ENCODE measurements around the gene MYH11.
A peak's percentile ranks its signal among the peaks of the same experiment; 100 is the strongest.

MYH11 gene

GRCh38 chr16:15891508-15891907 lies 34.7 kb upstream of the MYH11 start:
- Histone ChIP-seq H3K27ac (ENCODE audit: low read depth, low read length) (no peak overlapping the region), H3K4me1 (ENCODE audit: control insufficient read depth, insufficient read depth, low read length) (peaks cover 6% of the 10 kb centered on the region), H3K36me3 (ENCODE audit: control insufficient read depth, insufficient read depth, low read length) (no peaks in the 10 kb centered on the region), H3K4me3 (ENCODE audit: low read depth, low read length) (no peak overlapping the region), H3K9ac (ENCODE audit: low read length) (no peak overlapping the region), H3K27me3 (ENCODE audit: control insufficient read depth, insufficient read depth, low read length) (no peaks in the 10 kb centered on the region), H3K9me3 (ENCODE audit: control insufficient read depth, insufficient read depth, low read depth, low read length) (no peaks in the 10 kb centered on the region)

DNA sequence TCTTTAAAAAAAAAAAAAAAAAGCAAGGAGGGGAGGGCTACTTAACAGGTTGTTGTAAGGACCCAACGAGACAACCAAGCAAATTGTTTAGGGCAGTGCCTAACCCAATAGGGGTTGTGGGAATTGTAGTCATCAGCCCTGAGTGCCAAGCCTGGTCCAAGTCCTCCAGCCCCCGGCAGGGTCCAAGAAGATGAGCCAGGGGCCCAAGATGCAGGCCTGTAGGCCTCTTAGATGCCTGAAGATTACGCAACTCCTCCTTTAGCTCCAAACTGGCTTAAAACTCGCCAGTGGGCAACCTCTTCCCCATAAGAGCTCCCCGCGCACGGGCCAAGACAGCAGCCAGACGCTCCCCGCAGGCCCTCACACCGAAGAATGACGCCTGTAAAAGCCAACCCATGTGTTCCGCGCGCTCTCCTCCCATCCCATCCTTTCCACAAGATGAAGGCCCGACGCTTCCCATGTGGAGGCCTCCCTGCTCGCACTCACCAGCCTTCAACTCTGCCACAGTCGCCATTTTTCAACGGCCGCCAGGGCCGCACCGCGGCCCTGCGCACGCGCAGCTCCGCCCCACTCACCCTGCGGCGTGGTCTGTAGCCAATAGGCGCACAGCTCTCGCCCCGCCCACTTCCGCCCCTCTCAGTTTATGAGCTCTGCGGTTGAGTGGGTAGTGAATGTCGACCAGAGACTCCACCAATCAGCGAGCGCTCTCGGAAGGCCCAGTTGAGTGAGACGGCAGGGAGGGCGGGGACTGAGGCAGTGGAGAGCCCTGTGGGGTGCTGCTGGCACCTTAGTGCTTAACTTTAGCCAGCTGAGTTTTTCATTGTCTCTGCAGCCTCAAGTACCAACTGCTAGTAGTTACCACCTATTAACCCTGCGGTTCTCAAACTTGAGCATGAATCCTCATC lies 31.5 kb upstream of the MYH11 start, which contains the start of gene CEP20:
Gene CEP20 (minus strand): TSS at position 532 of the 905 bp plus-strand sequence. CDS start 18 bp downstream, at position 514.
- peak within 1 kb of the TSS; percentile 95 for H3K27ac ChIP-seq (ENCODE audit: low read depth, low read length)
- peaks cover 7% of the 10 kb centered on the region for H3K36me3 ChIP-seq (ENCODE audit: control insufficient read depth, insufficient read depth, low read length)
- peak within 1 kb of the TSS; percentile 97 for H3K9ac ChIP-seq (ENCODE audit: low read length)
- peak within 1 kb of the TSS; percentile 99 for H3K4me3 ChIP-seq (ENCODE audit: low read depth, low read length)
- no peaks in the 10 kb centered on the region for H3K9me3 ChIP-seq (ENCODE audit: control insufficient read depth, insufficient read depth, low read depth, low read length)
- peaks cover 6% of the 10 kb centered on the region for H3K4me1 ChIP-seq (ENCODE audit: control insufficient read depth, insufficient read depth, low read length)
- H3K27me3 ChIP-seq (ENCODE audit: control insufficient read depth, insufficient read depth, low read length), result no peaks in the 10 kb centered on the region

- Histone ChIP-seq H3K9ac (ENCODE audit: low read length) (no peak overlapping the region), H3K4me3 (ENCODE audit: low read depth, low read length) (peak overlapping the region; percentile 99), H3K36me3 (ENCODE audit: control insufficient read depth, insufficient read depth, low read length) (peaks cover 17% of the 10 kb centered on the region), H3K4me1 (ENCODE audit: control insufficient read depth, insufficient read depth, low read length) (peaks cover 6% of the 10 kb centered on the region), H3K9me3 (ENCODE audit: control insufficient read depth, insufficient read depth, low read depth, low read length) (no peaks in the 10 kb centered on the region), H3K27ac (ENCODE audit: low read depth, low read length) (no peak overlapping the region), H3K27me3 (ENCODE audit: control insufficient read depth, insufficient read depth, low read length) (no peaks in the 10 kb centered on the region)
These were observed 30.5 kb upstream of the MYH11 start for GRCh38 chr16:15887283-15887682.

DNA sequence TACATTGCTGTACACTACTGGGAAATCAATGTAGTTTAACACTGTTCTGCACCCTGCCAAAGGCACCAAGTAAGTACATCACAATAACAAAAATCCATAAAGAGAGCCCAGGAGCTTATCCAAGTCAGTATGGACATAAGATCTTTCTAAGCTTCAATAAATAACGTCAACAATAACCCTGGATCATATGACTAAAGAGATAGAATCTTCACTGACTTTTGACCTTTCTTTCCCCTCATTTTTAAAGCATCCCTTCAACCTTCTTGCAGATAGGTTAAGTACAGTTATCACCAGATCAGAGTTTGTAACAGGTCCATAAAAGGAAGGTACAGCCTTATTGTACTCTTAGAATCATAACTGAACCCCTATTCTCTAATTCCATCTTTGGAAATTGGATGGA lies 29.2 kb upstream of the MYH11 start:
- Histone ChIP-seq H3K27me3 (ENCODE audit: control insufficient read depth, insufficient read depth, low read length) (no peaks in the 10 kb centered on the region), H3K36me3 (ENCODE audit: control insufficient read depth, insufficient read depth, low read length) (peaks cover 26% of the 10 kb centered on the region), H3K4me1 (ENCODE audit: control insufficient read depth, insufficient read depth, low read length) (peaks cover 6% of the 10 kb centered on the region), H3K27ac (ENCODE audit: low read depth, low read length) (no peak overlapping the region), H3K9me3 (ENCODE audit: control insufficient read depth, insufficient read depth, low read depth, low read length) (no peaks in the 10 kb centered on the region), H3K4me3 (ENCODE audit: low read depth, low read length) (no peak overlapping the region), H3K9ac (ENCODE audit: low read length) (no peak overlapping the region)

DNA sequence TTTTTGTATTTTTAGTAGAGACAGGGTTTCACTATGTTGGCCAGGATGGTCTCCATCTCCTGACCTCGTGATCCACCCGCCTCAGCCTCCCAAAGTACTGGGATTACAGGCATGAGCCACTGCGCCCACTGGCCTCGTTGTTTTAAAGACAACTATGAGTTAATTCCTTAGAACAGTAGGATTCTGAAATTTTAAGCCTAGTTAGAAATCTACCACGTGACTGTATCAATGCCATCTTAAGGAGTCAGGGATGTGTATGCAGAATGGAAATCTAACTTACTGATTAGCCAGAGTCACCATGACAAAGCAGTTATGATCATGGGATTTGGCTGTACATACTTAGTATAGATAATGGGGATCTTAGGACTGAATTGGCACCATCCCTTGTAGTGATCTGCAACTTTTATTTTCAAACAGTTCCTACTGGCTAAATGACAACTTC lies 28.8 kb upstream of the MYH11 start:
- H3K27ac ChIP-seq (ENCODE audit: low read depth, low read length), result no peak overlapping the region
- H3K9ac ChIP-seq (ENCODE audit: low read length), result no peak overlapping the region
- H3K4me1 ChIP-seq (ENCODE audit: control insufficient read depth, insufficient read depth, low read length), result peaks cover 8% of the 10 kb centered on the region
- no peak overlapping the region for H3K4me3 ChIP-seq (ENCODE audit: low read depth, low read length)
- H3K27me3 ChIP-seq (ENCODE audit: control insufficient read depth, insufficient read depth, low read length), result no peaks in the 10 kb centered on the region
- H3K36me3 ChIP-seq (ENCODE audit: control insufficient read depth, insufficient read depth, low read length), result peaks cover 29% of the 10 kb centered on the region
- no peaks in the 10 kb centered on the region for H3K9me3 ChIP-seq (ENCODE audit: control insufficient read depth, insufficient read depth, low read depth, low read length)

- Histone ChIP-seq H3K4me1 (ENCODE audit: control insufficient read depth, insufficient read depth, low read length) (peaks cover 3% of the 10 kb centered on the region; the same call in 1 of the 2 replicates), H3K4me3 (ENCODE audit: low read depth, low read length) (no peak overlapping the region), H3K9ac (ENCODE audit: low read length) (no peak overlapping the region), H3K9me3 (ENCODE audit: control insufficient read depth, insufficient read depth, low read depth, low read length) (no peaks in the 10 kb centered on the region), H3K36me3 (ENCODE audit: control insufficient read depth, insufficient read depth, low read length) (peaks cover 52% of the 10 kb centered on the region), H3K27me3 (ENCODE audit: control insufficient read depth, insufficient read depth, low read length) (no peaks in the 10 kb centered on the region), H3K27ac (ENCODE audit: low read depth, low read length) (no peak overlapping the region)
These were observed 25.7 kb upstream of the MYH11 start for GRCh38 chr16:15882563-15882962.

GRCh38 chr16:15881794-15882379 lies 25.1 kb upstream of the MYH11 start:
- peaks cover 56% of the 10 kb centered on the region for H3K36me3 ChIP-seq (ENCODE audit: control insufficient read depth, insufficient read depth, low read length)
- H3K4me1 ChIP-seq (ENCODE audit: control insufficient read depth, insufficient read depth, low read length), result peaks cover 3% of the 10 kb centered on the region; the same call in 1 of the 2 replicates
- no peak overlapping the region for H3K27ac ChIP-seq (ENCODE audit: low read depth, low read length)
- H3K9me3 ChIP-seq (ENCODE audit: control insufficient read depth, insufficient read depth, low read depth, low read length), result no peaks in the 10 kb centered on the region
- H3K4me3 ChIP-seq (ENCODE audit: low read depth, low read length), result no peak overlapping the region
- no peaks in the 10 kb centered on the region for H3K27me3 ChIP-seq (ENCODE audit: control insufficient read depth, insufficient read depth, low read length)
- H3K9ac ChIP-seq (ENCODE audit: low read length), result no peak overlapping the region

DNA sequence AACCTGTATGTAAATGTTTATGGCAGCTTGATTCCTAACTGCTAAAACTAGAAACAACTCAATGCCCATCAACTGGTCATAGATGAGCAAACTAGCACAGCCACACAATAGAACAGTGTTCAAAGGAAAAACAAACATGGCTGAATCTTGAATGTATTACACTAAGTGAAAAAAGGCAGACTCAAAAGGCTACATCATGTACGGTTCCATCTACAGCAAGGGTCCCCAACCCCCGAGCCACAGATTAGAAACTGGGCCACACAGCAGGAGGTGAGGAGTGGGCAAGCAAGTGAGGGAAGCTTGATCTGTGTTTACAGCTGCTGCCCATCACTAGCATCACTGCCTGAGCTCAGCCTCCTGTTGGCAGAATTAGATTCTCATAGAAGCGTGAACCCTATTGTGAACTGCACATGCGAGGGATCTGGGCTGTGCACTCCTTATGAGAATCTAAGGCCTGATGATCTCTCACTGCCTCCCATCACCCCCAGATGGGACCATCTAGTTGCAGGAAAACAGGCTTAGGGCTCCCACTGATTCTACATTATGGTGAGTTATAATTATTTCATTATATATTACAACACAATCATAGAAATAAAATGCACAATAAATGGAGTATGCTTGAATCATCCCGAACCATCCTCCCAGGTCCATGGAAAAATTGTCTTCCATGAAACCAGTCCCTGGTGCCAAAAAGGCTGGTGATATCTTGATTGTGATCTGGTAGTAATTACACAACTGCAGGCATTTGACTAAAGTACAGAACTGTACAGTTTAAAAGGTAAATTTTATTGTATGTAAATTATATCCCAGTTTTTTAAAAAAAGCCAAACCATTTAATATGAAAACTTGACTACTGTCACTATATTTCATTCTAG lies 23.8 kb upstream of the MYH11 start:
- peaks cover 56% of the 10 kb centered on the region for H3K36me3 ChIP-seq (ENCODE audit: control insufficient read depth, insufficient read depth, low read length)
- peaks cover 3% of the 10 kb centered on the region; the same call in 1 of the 2 replicates for H3K4me1 ChIP-seq (ENCODE audit: control insufficient read depth, insufficient read depth, low read length)
- H3K9me3 ChIP-seq (ENCODE audit: control insufficient read depth, insufficient read depth, low read depth, low read length), result no peaks in the 10 kb centered on the region
- no peak overlapping the region for H3K4me3 ChIP-seq (ENCODE audit: low read depth, low read length)
- H3K27ac ChIP-seq (ENCODE audit: low read depth, low read length), result no peak overlapping the region
- H3K9ac ChIP-seq (ENCODE audit: low read length), result no peak overlapping the region
- H3K27me3 ChIP-seq (ENCODE audit: control insufficient read depth, insufficient read depth, low read length), result no peaks in the 10 kb centered on the region

DNA sequence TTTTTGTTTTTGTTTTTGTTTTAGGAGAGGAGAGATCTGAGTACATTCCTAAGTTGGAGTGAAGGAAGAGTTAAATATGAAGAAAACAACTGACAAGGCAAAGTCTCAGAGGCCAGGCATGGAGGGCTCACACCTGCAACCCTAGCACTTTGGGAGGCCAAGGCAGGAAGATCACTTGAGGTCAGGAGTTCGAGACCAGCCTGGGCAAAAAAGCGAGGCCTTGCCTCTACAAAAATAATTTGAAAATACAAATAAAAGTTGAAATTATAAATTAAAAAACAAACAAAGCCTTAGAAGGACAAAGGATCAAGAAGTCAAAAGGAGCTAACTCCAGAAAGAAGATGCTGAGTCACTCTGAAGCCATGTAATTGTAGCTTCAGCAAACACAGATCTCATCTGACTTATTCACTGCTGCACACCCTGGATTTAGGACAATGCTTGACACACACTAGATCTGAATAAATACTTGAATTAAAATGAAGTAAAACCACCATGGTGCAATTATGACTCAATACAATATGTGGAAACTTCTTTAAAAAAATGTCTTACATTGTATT lies 22.5 kb upstream of the MYH11 start:
- H3K9me3 ChIP-seq (ENCODE audit: control insufficient read depth, insufficient read depth, low read depth, low read length), result no peaks in the 10 kb centered on the region
- H3K4me3 ChIP-seq (ENCODE audit: low read depth, low read length), result no peak overlapping the region
- peaks cover 3% of the 10 kb centered on the region; the same call in 1 of the 2 replicates for H3K4me1 ChIP-seq (ENCODE audit: control insufficient read depth, insufficient read depth, low read length)
- no peaks in the 10 kb centered on the region for H3K27me3 ChIP-seq (ENCODE audit: control insufficient read depth, insufficient read depth, low read length)
- H3K9ac ChIP-seq (ENCODE audit: low read length), result no peak overlapping the region
- no peak overlapping the region; the same call in 1 of the 2 replicates for H3K27ac ChIP-seq (ENCODE audit: low read depth, low read length)
- H3K36me3 ChIP-seq (ENCODE audit: control insufficient read depth, insufficient read depth, low read length), result peaks cover 56% of the 10 kb centered on the region

DNA sequence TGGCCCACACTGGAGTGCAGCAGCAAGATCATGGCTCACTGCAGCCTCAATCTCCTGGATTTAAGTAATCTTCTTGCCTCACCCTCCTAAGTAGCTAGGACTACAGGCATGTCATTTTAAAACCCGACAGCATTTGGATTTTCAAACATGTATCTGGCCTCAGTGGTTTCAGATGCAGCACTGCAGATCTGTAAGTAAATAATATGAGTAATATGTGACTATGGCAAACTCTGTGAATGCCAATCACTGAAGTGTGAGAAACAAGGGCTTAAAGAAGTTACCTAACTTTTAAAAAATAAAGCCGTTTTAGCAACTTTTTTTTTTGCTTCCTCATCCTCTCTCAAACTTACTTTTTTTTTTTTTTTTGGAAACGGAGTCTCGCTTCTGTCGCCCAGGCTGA lies 19.7 kb upstream of the MYH11 start:
- H3K36me3 ChIP-seq (ENCODE audit: control insufficient read depth, insufficient read depth, low read length), result peaks cover 50% of the 10 kb centered on the region
- no peak overlapping the region for H3K4me3 ChIP-seq (ENCODE audit: low read depth, low read length)
- peaks cover 3% of the 10 kb centered on the region; the same call in 1 of the 2 replicates for H3K4me1 ChIP-seq (ENCODE audit: control insufficient read depth, insufficient read depth, low read length)
- no peak overlapping the region for H3K27ac ChIP-seq (ENCODE audit: low read depth, low read length)
- H3K9me3 ChIP-seq (ENCODE audit: control insufficient read depth, insufficient read depth, low read depth, low read length), result no peaks in the 10 kb centered on the region
- H3K27me3 ChIP-seq (ENCODE audit: control insufficient read depth, insufficient read depth, low read length), result no peaks in the 10 kb centered on the region
- no peak overlapping the region for H3K9ac ChIP-seq (ENCODE audit: low read length)
